ENCODE data around the gene SSBP3. TPM values are rescaled to one million over a fixed set of nuclear protein-coding genes. Genes with fewer than 3 reads are reported as not detected.

The SSBP3 gene
- total and polyA plus RNA-seq, 2 experiments from 2014 or later, result 47.4 to 68.6 TPM

DNA sequence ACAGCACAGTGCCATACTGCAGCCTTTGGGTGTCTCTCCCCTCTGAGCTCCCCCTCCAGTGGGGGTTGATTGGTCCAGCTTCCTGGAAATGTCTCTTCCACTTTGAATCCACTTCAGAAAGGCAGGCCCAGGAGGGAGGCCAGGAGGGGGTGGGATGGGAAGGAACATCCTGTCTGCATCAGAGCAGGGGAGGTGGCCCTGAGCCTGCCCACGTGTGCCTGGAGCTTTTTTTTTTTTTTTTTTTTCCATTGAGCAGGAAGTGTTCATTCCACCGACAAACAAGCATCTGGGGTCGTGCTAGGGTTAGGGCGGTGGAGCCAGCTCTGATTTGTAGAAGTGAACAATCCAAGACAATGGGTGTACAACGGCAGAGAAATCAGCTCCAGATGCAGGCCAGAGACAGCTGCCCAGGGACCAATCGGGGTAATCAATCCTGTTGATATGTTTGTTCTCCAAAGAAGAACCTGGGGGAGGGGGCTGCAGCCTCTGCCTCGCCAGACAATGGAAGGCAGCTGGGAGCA, 93.3 kb downstream of the SSBP3 start:
- H3K36me3 Mint-ChIP-seq (ENCODE audit: low read depth), result peaks cover 5% of the 10 kb centered on the region; the same call in 2 of the 3 replicates
- Histone ChIP-seq H3K79me2 (replicated peaks; ENCODE audit: insufficient read depth) (peaks cover 84% of the 10 kb centered on the region), H3K4me1 (ENCODE audit: insufficient read depth) (peaks cover 72% of the 10 kb centered on the region), H3K4me2 (peak overlapping the region; percentile 67), H4K20me1 (replicated peaks; ENCODE audit: insufficient read depth) (0 out of 2 replicates have a peak, but pooled peaks cover 14% of the 10 kb centered on the region), H3K27ac (ENCODE audit: low read depth) (peak overlapping the region; percentile 94), H2AFZ (no peak overlapping the region), H3K4me3 (0 out of 2 replicates have a peak overlapping the region, but pooled peaks have one; percentile 26), H3K9me2 (ENCODE audit: insufficient read depth) (no peaks in the 10 kb centered on the region), H3F3A (replicated peaks; ENCODE audit: low read depth) (peaks cover 10% of the 10 kb centered on the region; the same call in 1 of the 2 replicates), H3K36me3 (ENCODE audit: insufficient read depth) (no peaks in the 10 kb centered on the region), H3K27me3 (ENCODE audit: insufficient read depth) (no peaks in the 10 kb centered on the region)
- H3K27me3 Mint-ChIP-seq (ENCODE audit: insufficient read depth, low read depth, poor library complexity), result peaks cover 7% of the 10 kb centered on the region
- H3K27ac Mint-ChIP-seq, result peak overlapping the region; percentile 91
- TF ChIP-seq, protein P1, sequence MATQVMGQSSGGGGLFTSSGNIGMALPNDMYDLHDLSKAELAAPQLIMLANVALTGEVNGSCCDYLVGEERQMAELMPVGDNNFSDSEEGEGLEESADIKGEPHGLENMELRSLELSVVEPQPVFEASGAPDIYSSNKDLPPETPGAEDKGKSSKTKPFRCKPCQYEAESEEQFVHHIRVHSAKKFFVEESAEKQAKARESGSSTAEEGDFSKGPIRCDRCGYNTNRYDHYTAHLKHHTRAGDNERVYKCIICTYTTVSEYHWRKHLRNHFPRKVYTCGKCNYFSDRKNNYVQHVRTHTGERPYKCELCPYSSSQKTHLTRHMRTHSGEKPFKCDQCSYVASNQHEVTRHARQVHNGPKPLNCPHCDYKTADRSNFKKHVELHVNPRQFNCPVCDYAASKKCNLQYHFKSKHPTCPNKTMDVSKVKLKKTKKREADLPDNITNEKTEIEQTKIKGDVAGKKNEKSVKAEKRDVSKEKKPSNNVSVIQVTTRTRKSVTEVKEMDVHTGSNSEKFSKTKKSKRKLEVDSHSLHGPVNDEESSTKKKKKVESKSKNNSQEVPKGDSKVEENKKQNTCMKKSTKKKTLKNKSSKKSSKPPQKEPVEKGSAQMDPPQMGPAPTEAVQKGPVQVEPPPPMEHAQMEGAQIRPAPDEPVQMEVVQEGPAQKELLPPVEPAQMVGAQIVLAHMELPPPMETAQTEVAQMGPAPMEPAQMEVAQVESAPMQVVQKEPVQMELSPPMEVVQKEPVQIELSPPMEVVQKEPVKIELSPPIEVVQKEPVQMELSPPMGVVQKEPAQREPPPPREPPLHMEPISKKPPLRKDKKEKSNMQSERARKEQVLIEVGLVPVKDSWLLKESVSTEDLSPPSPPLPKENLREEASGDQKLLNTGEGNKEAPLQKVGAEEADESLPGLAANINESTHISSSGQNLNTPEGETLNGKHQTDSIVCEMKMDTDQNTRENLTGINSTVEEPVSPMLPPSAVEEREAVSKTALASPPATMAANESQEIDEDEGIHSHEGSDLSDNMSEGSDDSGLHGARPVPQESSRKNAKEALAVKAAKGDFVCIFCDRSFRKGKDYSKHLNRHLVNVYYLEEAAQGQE (IDR thresholded peaks at IDR 0.05; ENCODE audit: unreplicated experiment), result no peak
- TF ChIP-seq NANOG (IDR thresholded peaks at IDR 0.05; ENCODE audit: borderline replicate concordance) (no peak), ZNF114 (CRISPR knock-in tag; IDR thresholded peaks at IDR 0.05) (no peak), STAT1 (IDR thresholded peaks at IDR 0.05; ENCODE audit: unreplicated experiment) (no peak), EZH2phosphoT487 (IDR thresholded peaks at IDR 0.05; ENCODE audit: unreplicated experiment) (no peak), CREB1 (CRISPR knock-in tag; IDR thresholded peaks at IDR 0.05; ENCODE audit: low read depth) (no peak)
- TF ChIP-seq, protein P2, sequence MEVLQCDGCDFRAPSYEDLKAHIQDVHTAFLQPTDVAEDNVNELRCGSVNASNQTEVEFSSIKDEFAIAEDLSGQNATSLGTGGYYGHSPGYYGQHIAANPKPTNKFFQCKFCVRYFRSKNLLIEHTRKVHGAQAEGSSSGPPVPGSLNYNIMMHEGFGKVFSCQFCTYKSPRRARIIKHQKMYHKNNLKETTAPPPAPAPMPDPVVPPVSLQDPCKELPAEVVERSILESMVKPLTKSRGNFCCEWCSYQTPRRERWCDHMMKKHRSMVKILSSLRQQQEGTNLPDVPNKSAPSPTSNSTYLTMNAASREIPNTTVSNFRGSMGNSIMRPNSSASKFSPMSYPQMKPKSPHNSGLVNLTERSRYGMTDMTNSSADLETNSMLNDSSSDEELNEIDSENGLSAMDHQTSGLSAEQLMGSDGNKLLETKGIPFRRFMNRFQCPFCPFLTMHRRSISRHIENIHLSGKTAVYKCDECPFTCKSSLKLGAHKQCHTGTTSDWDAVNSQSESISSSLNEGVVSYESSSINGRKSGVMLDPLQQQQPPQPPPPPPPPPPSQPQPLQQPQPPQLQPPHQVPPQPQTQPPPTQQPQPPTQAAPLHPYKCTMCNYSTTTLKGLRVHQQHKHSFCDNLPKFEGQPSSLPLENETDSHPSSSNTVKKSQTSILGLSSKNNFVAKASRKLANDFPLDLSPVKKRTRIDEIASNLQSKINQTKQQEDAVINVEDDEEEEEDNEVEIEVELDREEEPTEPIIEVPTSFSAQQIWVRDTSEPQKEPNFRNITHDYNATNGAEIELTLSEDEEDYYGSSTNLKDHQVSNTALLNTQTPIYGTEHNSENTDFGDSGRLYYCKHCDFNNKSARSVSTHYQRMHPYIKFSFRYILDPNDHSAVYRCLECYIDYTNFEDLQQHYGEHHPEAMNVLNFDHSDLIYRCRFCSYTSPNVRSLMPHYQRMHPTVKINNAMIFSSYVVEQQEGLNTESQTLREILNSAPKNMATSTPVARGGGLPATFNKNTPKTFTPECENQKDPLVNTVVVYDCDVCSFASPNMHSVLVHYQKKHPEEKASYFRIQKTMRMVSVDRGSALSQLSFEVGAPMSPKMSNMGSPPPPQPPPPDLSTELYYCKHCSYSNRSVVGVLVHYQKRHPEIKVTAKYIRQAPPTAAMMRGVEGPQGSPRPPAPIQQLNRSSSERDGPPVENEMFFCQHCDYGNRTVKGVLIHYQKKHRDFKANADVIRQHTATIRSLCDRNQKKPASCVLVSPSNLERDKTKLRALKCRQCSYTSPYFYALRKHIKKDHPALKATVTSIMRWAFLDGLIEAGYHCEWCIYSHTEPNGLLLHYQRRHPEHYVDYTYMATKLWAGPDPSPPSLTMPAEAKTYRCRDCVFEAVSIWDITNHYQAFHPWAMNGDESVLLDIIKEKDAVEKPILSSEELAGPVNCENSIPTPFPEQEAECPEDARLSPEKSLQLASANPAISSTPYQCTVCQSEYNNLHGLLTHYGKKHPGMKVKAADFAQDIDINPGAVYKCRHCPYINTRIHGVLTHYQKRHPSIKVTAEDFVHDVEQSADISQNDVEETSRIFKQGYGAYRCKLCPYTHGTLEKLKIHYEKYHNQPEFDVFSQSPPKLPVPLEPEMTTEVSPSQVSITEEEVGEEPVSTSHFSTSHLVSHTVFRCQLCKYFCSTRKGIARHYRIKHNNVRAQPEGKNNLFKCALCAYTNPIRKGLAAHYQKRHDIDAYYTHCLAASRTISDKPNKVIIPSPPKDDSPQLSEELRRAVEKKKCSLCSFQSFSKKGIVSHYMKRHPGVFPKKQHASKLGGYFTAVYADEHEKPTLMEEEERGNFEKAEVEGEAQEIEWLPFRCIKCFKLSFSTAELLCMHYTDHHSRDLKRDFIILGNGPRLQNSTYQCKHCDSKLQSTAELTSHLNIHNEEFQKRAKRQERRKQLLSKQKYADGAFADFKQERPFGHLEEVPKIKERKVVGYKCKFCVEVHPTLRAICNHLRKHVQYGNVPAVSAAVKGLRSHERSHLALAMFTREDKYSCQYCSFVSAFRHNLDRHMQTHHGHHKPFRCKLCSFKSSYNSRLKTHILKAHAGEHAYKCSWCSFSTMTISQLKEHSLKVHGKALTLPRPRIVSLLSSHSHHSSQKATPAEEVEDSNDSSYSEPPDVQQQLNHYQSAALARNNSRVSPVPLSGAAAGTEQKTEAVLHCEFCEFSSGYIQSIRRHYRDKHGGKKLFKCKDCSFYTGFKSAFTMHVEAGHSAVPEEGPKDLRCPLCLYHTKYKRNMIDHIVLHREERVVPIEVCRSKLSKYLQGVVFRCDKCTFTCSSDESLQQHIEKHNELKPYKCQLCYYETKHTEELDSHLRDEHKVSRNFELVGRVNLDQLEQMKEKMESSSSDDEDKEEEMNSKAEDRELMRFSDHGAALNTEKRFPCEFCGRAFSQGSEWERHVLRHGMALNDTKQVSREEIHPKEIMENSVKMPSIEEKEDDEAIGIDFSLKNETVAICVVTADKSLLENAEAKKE (CRISPR knock-in tag; IDR thresholded peaks at IDR 0.05), result no peak
- peak; percentile 74 for DNase-seq (ENCODE audit: low spot score)
- no peaks in the 10 kb centered on the region for H3K9me3 Mint-ChIP-seq
- peak overlapping the region; percentile 44; the same call in 2 of the 3 replicates for H3K4me3 Mint-ChIP-seq
- peak; percentile 2 for ATAC-seq
- peaks cover 69% of the 10 kb centered on the region for H3K4me1 Mint-ChIP-seq
